Stomach (tissue), 9 donors: ENCODE results near the gene TRANK1. TPM values are rescaled to one million over a fixed set of nuclear protein-coding genes. Genes with fewer than 3 reads are reported as not detected.
"Not testable (repeated sequence)": the region's sequence is repeated elsewhere in the genome, so short reads cannot be mapped to it uniquely, and the experiment has no call there.

ENCODE experiments used
- DNase-seq, 2 donors: peaks; one replicate each; pipeline versions ENCODE4 v3.0.0 to v3.0.0-alpha.2; 2013 to 2019
- H3K27ac ChIP-seq, 5 donors: fragments of 200-600 bp in 4 of 5; sonication (generic) in 4 of 5; one replicate each; pipeline ENCODE4 v1.5.1; 2013 to 2019; ENCODE audit warnings: mild to moderate bottlenecking in 1 of 5, moderate library complexity in 1 of 5
- H3K27me3 ChIP-seq, 3 donors: fragments of 200-600 bp; sonication (generic); one replicate each; pipeline ENCODE4 v1.5.1; 2017 to 2019; ENCODE audit warnings: mixed run types in 1 of 3
- H3K36me3 ChIP-seq, 4 donors: fragments of 200-600 bp; sonication (generic); 1 replicate in 3 of 4; 2 replicates in 1 of 4; pipeline ENCODE4 v1.5.1; 2016 to 2019
- H3K4me1 ChIP-seq, 4 donors: fragments of 200-600 bp; sonication (generic); one replicate each; pipeline ENCODE4 v1.5.1; 2016 to 2019
- H3K4me3 ChIP-seq, 4 donors: fragments of 200-600 bp; sonication (generic) in 3 of 4; one replicate each; pipeline ENCODE4 v1.5.1; 2016 to 2019; ENCODE audit warnings: mild to moderate bottlenecking in 1 of 4
- H3K9me3 ChIP-seq, 4 donors: fragments of 200-600 bp; sonication (generic); one replicate each; pipeline ENCODE4 v1.5.1; 2016 to 2019
- CTCF ChIP-seq, 7 experiments: fragments of 450-650 bp in 4 of 7; fragments of 200-600 bp in 3 of 7; sonication (generic) in 3 of 7; IDR thresholded peaks; one replicate each; pipeline ENCODE4 v1.5.1; 2016 to 2019; ENCODE audit warnings: antibody characterized with exemption in 7 of 7, control low read depth in 2 of 7, mild to moderate bottlenecking in 1 of 7
- EP300 ChIP-seq: sonication (generic); formaldehyde crosslinking; IDR thresholded peaks from one replicate; pipeline ENCODE4 v1.6.1; 2017; ENCODE audit warnings: antibody characterized with exemption
- POLR2A ChIP-seq, 4 donors: fragments of 450-650 bp; IDR thresholded peaks; one replicate each; pipeline ENCODE4 v1.6.1; 2016; ENCODE audit warnings: antibody characterized with exemption in 4 of 4, control low read depth in 2 of 4, mild to moderate bottlenecking in 1 of 4, moderate library complexity in 1 of 4
- POLR2AphosphoS5 ChIP-seq, 3 donors: sonication (generic); formaldehyde crosslinking; IDR thresholded peaks; one replicate each; pipeline ENCODE4 v1.6.1; 2016; ENCODE audit warnings: antibody characterized with exemption in 3 of 3
- WGBS, 5 donors: extraction: QIAGEN DNeasy Blood & Tissue Kit in 3 of 5; methylation state at CpG; one replicate each; pipeline versions ENCODE4 v1.1.5 to v1.1.7; 2013 to 2018; 5-methylcytosine and 5-hydroxymethylcytosine counted together
- intact Hi-C: fragments of 100-400 bp; cut with DNase I; formaldehyde crosslinking; loops from one replicate; pipeline ENCODE4 v1.15.1; 2023; ENCODE audit warnings: low total_unique reads
- polyA plus RNA-seq, 3 donors: library from polyadenylated mRNA; stranded (reverse); fragments of 200-250 nt; gene quantifications; one replicate each; pipeline ENCODE4 v1.2.3, GENCODE V29; 2013
- total RNA-seq, 5 donors: library from RNA; depleted of rRNA; stranded (reverse); fragments of >200 nt; gene quantifications; one replicate each; pipeline versions ENCODE4 v1.1.0 to v1.2.3, GENCODE V29; 2014 to 2016
- donor health status: healthy with polysubstance abuse.
- donor health status: Bipolar disorder and iron deficiency.
- donor health status: healthy.

TRANK1 gene
- total and polyA plus RNA-seq, 8 donors: 1.2 to 27.2 (median 6.4) TPM

- Histone ChIP-seq H3K36me3 (no peaks in the 10 kb centered on the region), H3K9me3 (no peaks in the 10 kb centered on the region), H3K27ac (no peak overlapping the region), H3K4me3 (no peak overlapping the region), H3K4me1 (peaks cover 0 to 4% (median 0%) of the 10 kb centered on the region in 4 donors), H3K27me3 (no peaks in the 10 kb centered on the region)
- intact Hi-C loops: no loop called here
- TF ChIP-seq POLR2A (IDR thresholded peaks at IDR 0.05) (no peak), EP300 (no peak), POLR2AphosphoS5 (IDR thresholded peaks at IDR 0.05) (no peak), CTCF (IDR thresholded peaks at IDR 0.05) (no peak)
- no peak for DNase-seq
- 90 to 97% (median 93%) methylated on average over 1 of the region's 1 CpG for whole genome bisulfite sequencing, 5 donors
Measured at GRCh38 chr3:36964331-36964730, 19.5 kb upstream of the TRANK1 start.

GRCh38 chr3:36963008-36963407 lies 18.2 kb upstream of the TRANK1 start:
- 92 to 96% (median 95%) methylated on average over 7 of the region's 7 CpGs for WGBS, 5 donors
- H3K4me1 ChIP-seq: not testable (repeated sequence)

GRCh38 chr3:36960502-36960901 lies 15.6 kb upstream of the TRANK1 start:
- H3K27me3 ChIP-seq: no peaks in the 10 kb centered on the region
- TF ChIP-seq POLR2AphosphoS5 (IDR thresholded peaks at IDR 0.05) (no peak), POLR2A (IDR thresholded peaks at IDR 0.05) (no peak), EP300 (no peak), CTCF (IDR thresholded peaks at IDR 0.05) (no peak)
- 86 to 95% (median 91%) methylated on average over 4 of the region's 4 CpGs for WGBS, 5 donors
- no peaks in the 10 kb centered on the region for H3K9me3 ChIP-seq
- intact Hi-C loops: no loop called here
- no peak overlapping the region for H3K27ac ChIP-seq
- no peaks in the 10 kb centered on the region for H3K36me3 ChIP-seq
- no peak overlapping the region for H3K4me3 ChIP-seq
- DNase-seq: no peak
- H3K4me1 ChIP-seq: peaks cover 0 to 10% (median 2%) of the 10 kb centered on the region in 4 donors

More at GRCh38 chr3:36963008-36963407, 18.2 kb upstream of the TRANK1 start:
- H3K27me3 ChIP-seq, H3K27ac ChIP-seq, DNase-seq, intact Hi-C loops, H3K36me3 ChIP-seq, H3K4me3 ChIP-seq, H3K9me3 ChIP-seq: not testable (repeated sequence)

GRCh38 chr3:36959821-36960220 lies 15.0 kb upstream of the TRANK1 start:
- H3K9me3 ChIP-seq: no peaks in the 10 kb centered on the region
- no peaks in the 10 kb centered on the region for H3K27me3 ChIP-seq
- H3K27ac ChIP-seq: no peak overlapping the region
- intact Hi-C loops: loop anchor here (10.0 kb wide), 1 partner anchor 55 kb away; no protein-coding TSS in a partner anchor
- H3K36me3 ChIP-seq: no peaks in the 10 kb centered on the region
- WGBS, 5 donors: 34 to 51% (median 40%) methylated on average over 2 of the region's 2 CpGs
- no peak overlapping the region for H3K4me3 ChIP-seq
- DNase-seq: peak in 1 of 2 donors; percentile 15
- peaks cover 0 to 10% (median 2%) of the 10 kb centered on the region in 4 donors for H3K4me1 ChIP-seq
- TF ChIP-seq CTCF (IDR thresholded peaks at IDR 0.05) (no peak), POLR2AphosphoS5 (IDR thresholded peaks at IDR 0.05) (no peak), POLR2A (IDR thresholded peaks at IDR 0.05) (no peak), EP300 (no peak)

GRCh38 chr3:36957862-36958686 lies 13.2 kb upstream of the TRANK1 start:
- H3K4me1 ChIP-seq: peaks cover 0 to 10% (median 2%) of the 10 kb centered on the region in 4 donors
- H3K27ac ChIP-seq: no peak overlapping the region
- no peaks in the 10 kb centered on the region for H3K36me3 ChIP-seq
- no peak for DNase-seq
- H3K4me3 ChIP-seq: no peak overlapping the region
- WGBS, 5 donors: 47 to 59% (median 54%) methylated on average over 3 of the region's 3 CpGs
- H3K9me3 ChIP-seq: no peaks in the 10 kb centered on the region
- TF ChIP-seq CTCF (IDR thresholded peaks at IDR 0.05) (no peak), POLR2AphosphoS5 (IDR thresholded peaks at IDR 0.05) (no peak), POLR2A (IDR thresholded peaks at IDR 0.05) (no peak)
- no peaks in the 10 kb centered on the region for H3K27me3 ChIP-seq
- intact Hi-C loops: loop anchor here (10.0 kb wide), 1 partner anchor 53 kb away; no protein-coding TSS in a partner anchor
